CD4-positive, alpha-beta T cell treated with Interleukin-6 at 100 ng/mL for 8 hours (primary cell): ENCODE measurements around the gene STXBP4.
A peak's percentile ranks its signal among the peaks of the same experiment; 100 is the strongest.

ENCODE experiments used
- DNase-seq: peaks from one replicate; pipeline ENCODE4 v3.0.0-alpha.2; 2020; ENCODE audit warnings: mixed read lengths, low spot score

Gene STXBP4, protein sequence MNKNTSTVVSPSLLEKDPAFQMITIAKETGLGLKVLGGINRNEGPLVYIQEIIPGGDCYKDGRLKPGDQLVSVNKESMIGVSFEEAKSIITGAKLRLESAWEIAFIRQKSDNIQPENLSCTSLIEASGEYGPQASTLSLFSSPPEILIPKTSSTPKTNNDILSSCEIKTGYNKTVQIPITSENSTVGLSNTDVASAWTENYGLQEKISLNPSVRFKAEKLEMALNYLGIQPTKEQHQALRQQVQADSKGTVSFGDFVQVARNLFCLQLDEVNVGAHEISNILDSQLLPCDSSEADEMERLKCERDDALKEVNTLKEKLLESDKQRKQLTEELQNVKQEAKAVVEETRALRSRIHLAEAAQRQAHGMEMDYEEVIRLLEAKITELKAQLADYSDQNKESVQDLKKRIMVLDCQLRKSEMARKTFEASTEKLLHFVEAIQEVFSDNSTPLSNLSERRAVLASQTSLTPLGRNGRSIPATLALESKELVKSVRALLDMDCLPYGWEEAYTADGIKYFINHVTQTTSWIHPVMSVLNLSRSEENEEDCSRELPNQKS

DNA sequence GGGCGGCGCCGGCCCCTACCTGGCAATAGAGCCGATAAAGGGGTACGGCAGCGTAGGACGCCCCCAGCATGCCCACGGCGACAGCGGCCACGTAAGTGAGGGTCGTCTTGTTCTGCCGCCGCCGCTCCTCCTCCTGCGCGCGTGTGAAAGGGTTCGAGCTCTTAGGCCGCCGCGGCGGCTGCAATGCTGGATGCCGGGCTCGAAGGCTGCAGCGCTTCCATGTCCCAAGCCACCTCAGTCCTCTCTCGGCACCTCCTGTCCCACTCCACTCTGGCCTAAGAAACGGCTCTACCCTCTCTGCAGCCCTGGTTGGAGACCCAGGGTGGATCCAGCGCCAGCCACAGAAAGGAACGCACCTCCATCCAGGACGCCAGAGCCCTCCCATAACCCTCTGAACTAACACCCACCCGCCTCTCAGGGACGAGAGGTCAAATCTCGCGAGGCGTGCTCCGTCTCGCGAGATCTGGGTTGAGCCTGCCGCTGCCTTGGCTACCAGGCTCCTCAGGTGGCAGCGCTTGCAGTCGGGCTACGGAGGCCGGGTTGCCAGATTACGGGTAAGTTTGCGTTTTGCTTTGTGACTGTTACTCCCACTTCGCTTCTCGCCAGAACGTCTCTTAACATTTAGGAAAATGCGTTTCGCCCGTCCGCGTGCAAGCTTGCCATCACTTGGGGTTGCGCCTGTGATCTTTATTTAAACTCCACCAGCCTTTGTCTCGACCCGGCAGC, at the start of gene STXBP4, which contains the start of gene COX11:
TSS of gene STXBP4 (plus strand) at position 504 of the 726 bp plus-strand sequence. CDS start 17,455 bp downstream, outside the sequence.
TSS of gene COX11 (minus strand) at position 393 of the 726 bp plus-strand sequence. CDS start at position 385, 8 bp downstream.
- peak; percentile 94 for DNase-seq

- no peak for DNase-seq
Measured at GRCh38 chr17:54919425-54919824, 49.1 kb upstream of the STXBP4 start.

- no peak for DNase-seq
Measured at GRCh38 chr17:54920819-54921218, 47.7 kb upstream of the STXBP4 start.

DNA sequence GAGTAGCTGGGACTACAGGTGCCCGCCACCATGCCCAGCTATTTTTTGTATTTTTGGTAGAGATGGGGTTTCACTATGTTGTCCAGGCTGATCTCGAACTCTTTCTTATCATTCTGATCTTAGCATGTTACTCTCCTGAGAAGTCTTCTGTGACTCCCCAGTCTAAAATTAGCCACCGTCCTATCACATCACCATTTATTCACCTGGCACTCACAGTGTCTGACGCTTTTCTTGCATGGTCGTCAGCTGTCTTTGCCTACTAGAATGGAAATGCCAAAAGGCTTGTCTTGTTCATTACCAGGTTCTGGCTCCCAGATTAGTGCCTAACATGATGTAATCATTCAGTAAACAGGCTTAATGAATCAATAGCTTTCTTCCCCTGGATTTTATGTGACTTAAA, 44.2 kb upstream of the STXBP4 start:
- no peak for DNase-seq

- no peak for DNase-seq
Measured at GRCh38 chr17:54927525-54927924, 41.0 kb upstream of the STXBP4 start.

DNA sequence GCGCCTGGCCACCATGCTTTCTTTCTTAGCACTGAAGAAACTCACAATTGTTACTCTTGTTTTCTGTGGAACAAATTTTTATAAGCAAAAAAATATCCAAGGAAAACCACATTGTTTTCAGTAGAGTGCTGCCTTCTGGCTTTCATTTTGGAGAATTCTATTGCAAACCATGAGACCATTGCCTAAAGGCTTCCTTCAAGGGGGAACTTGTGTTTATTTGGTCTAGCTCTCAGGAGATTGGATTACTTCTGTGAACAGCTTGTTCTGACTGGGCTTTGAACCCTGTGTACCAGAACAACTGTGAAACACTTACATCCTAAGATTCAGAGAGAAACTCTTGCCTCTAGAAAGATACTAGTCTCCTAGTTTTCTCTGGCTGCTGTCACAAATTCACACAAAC, 35.9 kb upstream of the STXBP4 start:
- DNase-seq: no peak

GRCh38 chr17:54933921-54934320, 34.6 kb upstream of the STXBP4 start:
- no peak for DNase-seq

- DNase-seq: no peak
Measured at GRCh38 chr17:54935471-54935870, 33.1 kb upstream of the STXBP4 start.

DNA sequence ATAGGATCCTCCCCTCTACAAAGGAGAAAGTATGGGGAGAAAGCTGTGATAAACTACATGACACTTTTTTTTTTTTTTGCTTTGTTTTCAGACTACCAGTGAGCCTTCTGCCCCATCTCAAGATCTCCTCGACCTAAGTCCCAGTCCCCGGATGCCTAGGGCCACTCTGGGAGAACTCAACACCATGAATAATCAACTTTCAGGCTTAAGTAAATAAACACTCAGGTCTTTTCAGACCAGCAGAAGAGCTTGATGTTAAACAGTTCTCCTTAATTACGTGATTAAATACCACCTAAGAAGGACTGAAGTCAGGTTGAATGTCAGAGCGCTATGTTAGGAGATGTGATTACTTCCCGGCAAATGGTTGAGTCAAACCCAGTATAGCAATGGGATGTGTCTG, 31.5 kb upstream of the STXBP4 start:
- no peak for DNase-seq

DNA sequence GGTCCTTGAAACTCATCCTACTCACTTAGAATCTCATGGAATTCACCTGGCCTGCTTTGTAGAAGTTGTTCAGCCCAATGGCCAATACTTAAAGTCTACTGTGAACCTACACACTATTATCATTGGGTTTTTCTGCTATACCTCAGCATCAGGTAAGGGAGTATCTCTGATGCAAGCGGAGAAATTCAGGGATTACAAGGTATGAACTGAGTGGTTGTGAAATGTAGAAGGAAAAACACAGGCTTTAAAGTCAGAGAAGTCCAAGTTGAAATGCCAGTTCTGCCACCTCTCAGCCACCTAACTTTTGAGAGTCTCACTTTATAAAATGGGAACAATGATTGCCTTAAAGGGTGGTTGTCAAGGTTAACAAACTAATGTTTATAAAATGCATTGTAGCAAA, 31.1 kb upstream of the STXBP4 start:
- DNase-seq: no peak

GRCh38 chr17:54941285-54941684, 27.3 kb upstream of the STXBP4 start:
- DNase-seq: no peak

DNA sequence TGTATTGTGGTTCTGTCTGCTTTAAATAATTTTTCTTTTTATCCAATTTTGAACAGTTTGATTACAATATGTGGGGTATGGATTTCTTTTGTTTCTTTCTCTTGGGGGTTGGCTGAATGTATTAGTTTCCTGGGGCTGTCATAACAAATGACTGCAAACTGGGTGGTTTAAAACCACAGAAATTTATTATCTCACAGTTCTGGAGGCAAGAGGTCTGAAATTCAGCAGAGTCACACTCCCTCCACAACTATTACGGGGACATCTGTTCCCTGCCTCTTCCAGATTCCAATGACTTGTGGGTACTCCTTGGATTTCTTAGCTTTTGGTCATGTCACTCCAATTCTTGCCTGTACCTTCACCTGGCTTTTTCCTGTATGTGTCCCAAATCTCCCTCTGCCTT, 23.8 kb upstream of the STXBP4 start:
- DNase-seq: no peak

DNA sequence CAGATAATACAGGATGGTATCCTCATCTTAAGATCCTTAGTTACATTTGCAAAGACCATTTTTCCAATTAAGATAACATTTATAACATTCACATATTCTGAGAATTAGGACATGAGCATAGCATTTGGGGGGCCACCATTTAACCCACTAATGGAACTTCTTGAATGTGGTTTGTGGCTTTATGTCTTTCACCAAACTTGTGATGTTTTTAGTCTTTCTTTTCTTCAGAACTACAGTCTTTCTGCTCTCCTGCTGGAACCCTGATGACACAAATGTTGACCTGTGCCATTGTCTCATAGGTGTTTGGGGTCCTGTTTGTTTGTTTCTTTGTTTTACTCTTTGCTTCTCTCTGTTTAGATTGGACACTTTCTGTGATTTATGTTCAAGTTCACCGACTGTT, 23.3 kb upstream of the STXBP4 start:
- no peak for DNase-seq

GRCh38 chr17:54945671-54946070, 22.9 kb upstream of the STXBP4 start:
- no peak for DNase-seq

GRCh38 chr17:54947396-54947795, 21.2 kb upstream of the STXBP4 start:
- DNase-seq: no peak

DNA sequence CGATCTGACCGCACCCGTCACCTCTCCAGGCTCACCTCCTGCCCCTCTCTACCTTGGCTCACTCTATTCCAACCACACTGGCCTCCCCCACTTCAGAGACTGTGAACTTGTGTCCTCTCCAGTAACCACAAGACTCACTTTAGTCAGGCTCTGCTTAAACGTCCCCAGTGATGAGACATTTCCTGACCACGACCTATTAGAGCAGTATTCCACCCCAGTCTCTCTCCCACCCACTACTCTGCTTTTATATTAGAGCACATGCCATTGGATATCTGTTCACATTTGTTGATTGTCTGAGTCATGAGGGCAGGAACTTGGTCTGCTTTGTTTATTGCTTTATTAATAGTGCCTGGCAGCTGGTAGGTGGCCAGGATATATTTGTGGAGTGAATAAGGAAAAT, 20.2 kb upstream of the STXBP4 start:
- DNase-seq: no peak

- DNase-seq: no peak
Measured at GRCh38 chr17:54950116-54950515, 18.4 kb upstream of the STXBP4 start.

DNA sequence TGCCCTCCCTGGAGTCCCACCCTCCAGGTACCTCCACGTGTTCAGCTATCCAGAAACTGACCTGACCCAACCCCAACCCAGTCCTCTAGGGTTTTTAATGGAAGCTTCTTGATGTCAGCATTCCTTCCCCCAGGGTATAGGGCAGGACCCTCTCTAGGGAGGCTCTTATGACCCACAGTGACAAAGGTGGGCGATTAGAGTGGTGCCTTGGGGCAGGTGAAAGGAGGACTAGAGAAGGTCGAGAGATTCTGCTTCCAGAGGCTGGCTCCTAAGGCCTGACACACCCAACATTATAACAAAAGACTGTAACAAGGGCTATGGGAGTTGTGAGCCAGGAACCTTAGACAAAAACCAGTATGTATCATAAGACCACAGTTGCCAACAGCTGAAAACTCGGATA, 17.3 kb upstream of the STXBP4 start:
- DNase-seq: no peak

GRCh38 chr17:54956791-54957190, 11.8 kb upstream of the STXBP4 start:
- no peak for DNase-seq

DNA sequence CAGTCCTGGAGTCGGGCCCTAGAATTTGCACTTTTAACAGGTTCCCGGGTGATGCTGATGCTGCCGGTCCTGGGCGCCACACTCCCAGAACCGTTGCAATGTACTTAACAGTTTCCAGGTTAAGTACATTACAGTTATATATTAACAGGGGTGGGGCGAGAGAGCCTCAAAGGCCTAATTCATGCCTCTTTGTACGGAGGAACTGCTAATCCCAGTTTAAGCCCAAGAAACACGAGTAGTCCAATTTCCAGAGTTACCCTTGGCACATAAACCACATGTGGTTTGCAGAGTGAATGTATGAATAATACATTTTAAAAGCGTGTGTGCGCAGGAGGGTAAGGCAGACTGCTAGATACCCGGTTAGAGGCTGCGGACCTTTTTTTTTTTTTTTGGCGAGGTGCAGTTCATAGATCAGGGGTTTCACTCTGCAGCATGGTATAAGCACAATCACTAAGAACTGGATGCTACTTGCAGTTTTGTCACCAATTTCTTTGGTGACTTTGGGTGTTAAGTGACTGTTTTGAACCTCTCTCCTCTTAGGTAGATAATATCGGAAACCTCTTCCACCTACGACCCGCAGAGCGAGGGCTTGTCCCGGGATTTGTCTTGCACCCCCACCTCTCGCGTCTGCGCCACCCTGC, 824 bp upstream of the STXBP4 start:
- DNase-seq: peak; percentile 26

- peak; percentile 2 for DNase-seq
Measured at GRCh38 chr17:54968988-54969332, 395 bp downstream of the STXBP4 start.
